HAP-1 (cell line): ENCODE data around the gene LCA5.
A peak's percentile ranks its signal among the peaks of the same experiment; 100 is the strongest.

ENCODE experiments used
- DNase-seq, 2 experiments: peaks; one replicate each; pipeline ENCODE4 v3.0.0-alpha.2; 2016 to 2020; ENCODE audit warnings: low spot score in 2 of 2
- H3K27me3 ChIP-seq: fragments of 250-450 bp; sonication (Bioruptor Pico); 2 replicates; pipeline ENCODE4 v1.5.1; 2020; ENCODE audit warnings: low read depth, mild to moderate bottlenecking, moderate library complexity
- H3K36me3 ChIP-seq: fragments of 250-450 bp; sonication (Bioruptor Pico); replicated peaks from 2 replicates; pipeline ENCODE4 v1.5.1; 2020; ENCODE audit warnings: mild to moderate bottlenecking
- H3K4me1 ChIP-seq: fragments of 250-450 bp; sonication (Bioruptor Pico); 2 replicates; pipeline ENCODE4 v1.5.1; 2020; ENCODE audit warnings: mild to moderate bottlenecking
- H3K4me3 ChIP-seq: fragments of 250-450 bp; sonication (Bioruptor Pico); 2 replicates; pipeline ENCODE4 v1.5.1; 2020; ENCODE audit warnings: mild to moderate bottlenecking, moderate library complexity
- H3K9me3 ChIP-seq: fragments of 250-450 bp; sonication (Bioruptor Pico); 2 replicates; pipeline ENCODE4 v1.5.1; 2020; ENCODE audit warnings: mild to moderate bottlenecking, moderate library complexity
- in situ Hi-C: fragments of 300-500 bp; cut with MboI; formaldehyde crosslinking; loops from 3 replicates; pipeline ENCODE4 v1.14.3; 2020; ENCODE audit warnings: low sequenced_read_pairs, inconsistent platforms, mixed read lengths

Gene LCA5

DNA sequence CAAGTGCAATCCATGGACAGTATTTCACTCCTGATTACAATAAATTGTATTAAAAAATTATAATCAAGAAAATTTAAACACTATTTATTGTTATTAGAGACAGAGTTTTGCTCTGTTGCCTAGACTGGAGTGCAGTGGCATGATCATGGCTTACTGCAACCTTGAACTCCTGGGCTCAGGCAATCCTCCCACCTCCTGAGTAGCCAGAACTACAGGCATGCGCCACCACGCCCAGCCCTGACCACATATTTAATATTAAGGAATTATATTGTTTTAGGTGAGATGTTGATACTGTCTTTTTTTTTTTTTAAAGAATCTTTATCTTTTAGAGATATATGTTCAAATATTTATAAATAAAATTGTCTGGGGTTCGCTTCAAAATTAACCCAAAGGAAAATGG, 14.6 kb downstream of the LCA5 start:
- H3K9me3 ChIP-seq: no peaks in the 10 kb centered on the region
- in situ Hi-C loops: no loop called here
- H3K4me3 ChIP-seq: no peak overlapping the region
- H3K4me1 ChIP-seq: peaks cover 30% of the 10 kb centered on the region
- no peaks in the 10 kb centered on the region for H3K36me3 ChIP-seq
- no peaks in the 10 kb centered on the region for H3K27me3 ChIP-seq
- DNase-seq: no peak

DNA sequence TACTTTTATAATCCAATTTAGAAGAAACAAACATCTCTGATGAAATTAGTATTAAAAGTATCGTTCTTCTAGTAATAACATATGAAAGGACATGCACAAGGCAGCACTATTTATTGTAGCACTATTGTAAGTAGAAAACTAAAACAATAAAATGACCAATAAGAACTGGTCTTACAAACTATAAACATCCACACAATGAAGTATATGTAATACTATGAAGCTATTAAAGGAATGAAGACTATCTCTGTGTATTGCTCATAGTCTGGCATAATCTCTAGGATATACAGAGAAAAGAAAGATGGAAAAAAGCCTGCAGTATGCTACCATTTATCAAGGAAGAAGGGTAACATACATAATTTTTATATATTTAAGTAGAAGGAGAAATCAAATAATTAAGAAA, 16.7 kb downstream of the LCA5 start:
- peaks cover 28% of the 10 kb centered on the region for H3K4me1 ChIP-seq
- no peaks in the 10 kb centered on the region for H3K36me3 ChIP-seq
- H3K9me3 ChIP-seq: no peaks in the 10 kb centered on the region
- DNase-seq: no peak
- H3K4me3 ChIP-seq: no peak overlapping the region
- in situ Hi-C loops: no loop called here
- H3K27me3 ChIP-seq: no peaks in the 10 kb centered on the region

DNA sequence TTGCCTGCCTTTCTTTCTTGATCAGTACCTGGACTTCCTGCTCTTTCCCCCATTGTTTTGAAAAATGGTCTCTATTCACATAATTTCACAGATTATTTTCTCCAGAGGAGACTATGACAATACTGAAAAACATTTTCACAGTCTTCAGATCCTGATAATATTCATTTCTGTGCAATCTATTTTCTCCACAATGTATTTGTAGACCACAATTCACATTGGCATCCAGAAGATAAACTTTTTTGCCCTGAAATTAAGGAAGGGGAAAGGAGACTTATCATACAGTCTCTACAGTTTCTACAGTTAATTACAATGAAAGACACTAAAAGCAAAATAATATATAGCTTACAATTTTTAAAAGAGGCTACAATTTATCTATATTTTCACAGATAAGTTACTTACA, 18.4 kb downstream of the LCA5 start:
- no peak for DNase-seq
- H3K36me3 ChIP-seq: no peaks in the 10 kb centered on the region; the same call in 1 of the 2 replicates
- H3K9me3 ChIP-seq: no peaks in the 10 kb centered on the region
- in situ Hi-C loops: no loop called here
- no peaks in the 10 kb centered on the region for H3K27me3 ChIP-seq
- peaks cover 19% of the 10 kb centered on the region for H3K4me1 ChIP-seq
- H3K4me3 ChIP-seq: no peak overlapping the region

DNA sequence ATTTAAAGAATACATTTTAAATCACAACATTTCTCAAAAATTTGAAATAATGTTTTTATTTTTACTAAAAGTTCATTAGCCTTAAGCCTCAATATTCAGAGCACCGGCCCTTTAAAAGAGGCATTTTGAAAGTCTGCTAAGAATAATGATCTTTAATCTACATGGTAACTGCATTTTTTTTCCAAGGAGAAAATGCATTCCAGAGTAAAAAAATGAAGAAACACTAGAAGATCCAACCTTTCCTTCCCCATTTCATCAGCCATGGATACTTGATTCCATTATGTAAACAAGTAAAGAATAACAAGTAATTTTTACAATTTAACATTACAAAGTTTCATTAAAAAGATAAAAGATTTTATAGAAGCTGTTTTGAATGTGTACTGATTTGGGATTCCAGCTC, 21.8 kb downstream of the LCA5 start:
- Histone ChIP-seq H3K27me3 (no peaks in the 10 kb centered on the region), H3K9me3 (no peaks in the 10 kb centered on the region), H3K4me1 (0 out of 2 replicates have a peak, but pooled peaks cover 9% of the 10 kb centered on the region), H3K36me3 (no peaks in the 10 kb centered on the region; the same call in 1 of the 2 replicates), H3K4me3 (no peak overlapping the region)
- peak in 1 of 2 experiments; percentile 55 for DNase-seq
- in situ Hi-C loops: no loop called here

DNA sequence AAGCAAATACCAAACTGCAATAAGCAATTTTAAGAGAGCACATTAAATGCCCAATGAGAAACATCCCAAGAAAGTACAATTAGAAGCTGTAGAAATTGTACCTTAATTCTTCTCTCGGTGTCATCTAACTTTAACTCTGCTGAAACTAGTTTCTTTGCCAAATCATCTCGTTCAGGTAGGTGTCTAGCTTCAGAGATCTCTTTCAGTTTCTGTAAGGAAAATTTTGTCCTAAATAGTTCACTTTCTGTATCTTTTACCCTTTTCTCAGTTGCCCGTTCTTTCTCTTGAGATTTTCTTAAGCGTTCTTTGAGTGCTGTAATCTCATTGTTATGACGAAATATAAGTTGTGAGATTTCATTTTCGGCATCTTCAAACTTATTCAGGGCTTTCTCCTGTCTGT, 24.1 kb downstream of the LCA5 start:
- no peak overlapping the region for H3K4me3 ChIP-seq
- no peaks in the 10 kb centered on the region for H3K9me3 ChIP-seq
- no peak for DNase-seq
- 0 out of 2 replicates have a peak, but pooled peaks cover 9% of the 10 kb centered on the region for H3K4me1 ChIP-seq
- H3K36me3 ChIP-seq: no peaks in the 10 kb centered on the region; the same call in 1 of the 2 replicates
- in situ Hi-C loops: no loop called here
- no peaks in the 10 kb centered on the region for H3K27me3 ChIP-seq

DNA sequence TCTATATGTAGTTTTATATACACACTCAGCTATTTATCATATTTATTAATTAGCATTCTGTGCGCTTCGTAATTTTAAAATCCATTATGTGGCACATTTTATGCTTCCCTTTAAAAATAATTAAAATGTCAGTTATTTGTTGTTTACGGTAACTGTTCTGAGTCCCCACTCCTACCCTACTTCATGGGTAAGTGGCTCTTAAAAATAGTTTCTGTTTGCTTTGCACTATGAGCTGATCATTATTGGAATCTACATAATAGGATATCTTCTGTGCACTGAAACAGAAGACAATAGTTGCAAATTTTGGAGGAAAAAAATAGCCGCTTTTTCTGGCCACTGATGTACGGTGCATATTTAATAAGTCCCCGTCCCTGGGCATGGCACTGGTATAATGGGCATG, 25.2 kb downstream of the LCA5 start:
- H3K9me3 ChIP-seq: no peaks in the 10 kb centered on the region
- in situ Hi-C loops: no loop called here

DNA sequence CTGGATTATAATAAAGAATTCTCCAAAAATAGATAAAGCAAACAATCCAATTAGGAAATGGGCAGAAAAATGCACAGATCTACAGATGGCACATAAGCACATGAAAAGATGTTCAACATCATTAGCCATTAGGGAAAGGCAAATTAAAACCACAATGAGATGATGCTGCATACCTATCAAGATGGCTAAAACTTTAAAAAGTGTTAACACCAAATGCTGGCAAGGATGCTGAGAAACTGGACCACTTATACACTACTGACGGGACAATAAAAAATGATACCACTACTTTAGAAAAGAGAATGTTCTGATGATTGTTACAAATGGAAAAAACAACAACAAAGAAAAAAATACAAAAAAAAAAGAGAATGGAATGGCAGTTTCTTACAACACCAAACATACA, 26.5 kb downstream of the LCA5 start:
- Histone ChIP-seq H3K9me3 (no peaks in the 10 kb centered on the region), H3K36me3 (no peaks in the 10 kb centered on the region; the same call in 1 of the 2 replicates), H3K27me3 (no peaks in the 10 kb centered on the region), H3K4me3 (no peak overlapping the region), H3K4me1 (0 out of 2 replicates have a peak, but pooled peaks cover 4% of the 10 kb centered on the region)
- in situ Hi-C loops: no loop called here
- no peak for DNase-seq

More for the DNA sequence above, 25.2 kb downstream of the LCA5 start:
- no peaks in the 10 kb centered on the region for H3K27me3 ChIP-seq
- H3K36me3 ChIP-seq: no peaks in the 10 kb centered on the region; the same call in 1 of the 2 replicates
- H3K4me3 ChIP-seq: no peak overlapping the region
- DNase-seq: no peak
- H3K4me1 ChIP-seq: 0 out of 2 replicates have a peak, but pooled peaks cover 9% of the 10 kb centered on the region

DNA sequence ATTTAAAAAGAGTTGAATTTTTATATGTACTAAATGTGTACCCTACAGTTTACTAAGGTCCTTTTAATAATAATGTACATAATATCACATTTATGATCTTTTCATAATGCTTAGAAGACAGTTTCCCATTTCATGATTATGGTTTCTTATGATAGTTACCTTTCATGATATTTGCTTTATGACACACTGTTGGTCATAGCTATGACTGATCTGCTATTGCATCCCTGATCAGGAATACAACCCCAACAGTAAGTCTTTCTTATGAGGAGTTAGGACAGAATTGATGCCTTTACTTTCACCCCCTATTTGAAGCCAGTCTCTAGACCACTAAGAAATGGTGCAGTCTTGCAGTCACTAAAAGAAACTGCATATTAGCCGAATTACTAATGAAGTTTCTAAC, 31.0 kb downstream of the LCA5 start:
- H3K27me3 ChIP-seq: no peaks in the 10 kb centered on the region
- H3K9me3 ChIP-seq: no peaks in the 10 kb centered on the region
- no peaks in the 10 kb centered on the region for H3K36me3 ChIP-seq
- no peaks in the 10 kb centered on the region for H3K4me1 ChIP-seq
- in situ Hi-C loops: no loop called here
- no peak overlapping the region for H3K4me3 ChIP-seq
- no peak for DNase-seq

DNA sequence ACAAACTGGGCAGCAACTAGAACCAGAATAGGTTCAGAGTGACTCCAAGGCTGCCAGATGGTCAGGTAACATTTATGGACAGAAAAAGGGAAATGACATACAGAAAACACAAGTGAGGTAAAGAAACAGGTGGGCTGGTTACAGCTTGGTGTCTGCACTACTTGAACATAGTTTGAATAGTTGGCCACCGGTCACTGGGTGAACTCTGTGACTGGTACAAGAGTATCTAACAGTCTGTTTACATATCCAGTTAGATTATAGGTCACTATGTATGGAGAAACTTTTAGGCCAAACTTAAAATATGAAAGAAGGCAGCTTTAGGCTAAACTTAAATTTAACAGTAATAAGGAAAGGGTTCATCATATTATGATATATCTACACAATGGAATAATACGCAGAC, 32.9 kb downstream of the LCA5 start:
- H3K9me3 ChIP-seq: no peaks in the 10 kb centered on the region
- no peak for DNase-seq
- H3K27me3 ChIP-seq: no peaks in the 10 kb centered on the region
- H3K36me3 ChIP-seq: no peaks in the 10 kb centered on the region
- H3K4me3 ChIP-seq: no peak overlapping the region
- no peaks in the 10 kb centered on the region for H3K4me1 ChIP-seq
- in situ Hi-C loops: no loop called here

DNA sequence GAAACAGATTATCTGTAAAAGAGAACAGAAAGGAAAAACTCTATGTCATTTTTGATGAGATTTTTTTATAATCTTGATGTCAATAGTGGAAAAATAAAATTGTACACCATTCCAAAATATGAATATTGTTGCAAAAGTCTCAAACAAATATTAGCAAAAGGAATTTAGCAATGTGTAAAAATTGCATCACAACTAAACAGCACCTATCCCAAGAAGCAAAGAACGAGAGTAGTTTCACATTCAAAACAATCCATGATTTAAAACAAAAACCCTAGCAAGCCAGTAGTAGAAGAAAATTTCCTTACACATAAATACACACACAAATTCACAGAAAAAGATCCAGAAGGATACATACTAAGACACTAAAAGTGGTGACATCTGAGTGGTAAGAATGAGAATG, 38.4 kb downstream of the LCA5 start:
- H3K9me3 ChIP-seq: no peaks in the 10 kb centered on the region
- H3K27me3 ChIP-seq: no peaks in the 10 kb centered on the region
- in situ Hi-C loops: no loop called here
- no peak overlapping the region for H3K4me3 ChIP-seq
- no peak for DNase-seq
- H3K36me3 ChIP-seq: no peaks in the 10 kb centered on the region
- no peaks in the 10 kb centered on the region for H3K4me1 ChIP-seq

DNA sequence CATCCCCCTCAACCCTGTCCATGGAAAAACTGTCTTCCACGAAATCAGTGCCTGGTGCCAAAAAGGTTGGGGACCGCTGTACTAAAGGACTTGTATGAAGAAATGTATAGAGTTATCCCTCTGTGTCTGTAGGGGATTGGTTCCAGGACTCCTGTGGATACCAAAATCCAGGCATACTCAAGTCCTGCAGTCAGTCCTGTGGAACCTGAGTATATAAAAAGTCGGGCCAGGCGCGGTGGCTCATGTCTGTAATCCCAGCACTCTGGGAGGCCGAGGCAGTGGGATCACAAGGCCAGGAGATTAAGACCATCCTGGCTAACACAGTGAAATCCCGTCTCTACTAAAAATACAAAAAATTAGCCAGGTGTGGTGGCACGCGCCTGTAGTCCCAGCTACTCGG, 42.0 kb downstream of the LCA5 start:
- DNase-seq: no peak
- Histone ChIP-seq H3K4me1 (no peaks in the 10 kb centered on the region), H3K36me3 (no peaks in the 10 kb centered on the region), H3K27me3 (no peaks in the 10 kb centered on the region), H3K4me3 (no peak overlapping the region), H3K9me3 (no peaks in the 10 kb centered on the region)
- in situ Hi-C loops: no loop called here

DNA sequence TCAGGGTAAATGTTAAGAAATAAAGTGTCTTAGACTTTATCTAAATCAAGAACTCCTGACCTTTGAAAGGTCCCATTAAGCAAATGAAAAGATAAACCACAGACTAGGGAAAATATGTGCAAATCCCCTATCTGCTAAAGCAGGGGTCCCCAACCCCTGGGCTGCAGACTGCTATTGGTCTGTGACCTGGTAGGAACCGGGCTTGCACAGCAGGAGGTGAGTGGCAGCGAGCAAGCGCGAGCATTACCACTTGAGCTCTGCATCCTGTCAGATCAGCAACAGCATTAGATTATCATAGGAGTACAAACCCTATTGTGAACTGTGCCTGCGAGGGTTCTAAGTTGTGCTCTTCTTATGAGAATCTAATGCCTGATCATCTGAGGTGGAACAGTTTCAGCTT, 42.4 kb downstream of the LCA5 start:
- H3K4me1 ChIP-seq: no peaks in the 10 kb centered on the region
- no peak overlapping the region for H3K4me3 ChIP-seq
- no peak for DNase-seq
- in situ Hi-C loops: no loop called here
- H3K9me3 ChIP-seq: no peaks in the 10 kb centered on the region
- H3K27me3 ChIP-seq: no peaks in the 10 kb centered on the region
- no peaks in the 10 kb centered on the region for H3K36me3 ChIP-seq

DNA sequence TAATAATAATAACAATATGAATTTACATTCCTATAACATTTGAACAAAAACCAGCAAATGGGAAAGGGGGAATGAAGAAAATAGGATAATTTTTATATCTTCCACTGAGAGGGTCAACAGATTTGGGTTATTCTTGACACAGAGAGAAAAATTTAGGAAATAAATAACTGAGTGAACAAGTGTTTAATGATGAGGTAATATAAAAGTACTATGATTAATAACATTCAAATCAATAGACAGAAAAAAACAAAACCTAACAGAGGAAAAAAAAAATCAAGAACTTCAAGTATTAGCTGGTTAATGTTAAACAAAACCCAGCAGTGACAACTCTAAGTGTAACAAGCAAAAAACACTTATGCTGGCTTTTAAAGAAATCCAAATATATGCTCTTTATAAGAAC, 66.5 kb downstream of the LCA5 start:
- Histone ChIP-seq H3K9me3 (no peaks in the 10 kb centered on the region), H3K4me3 (no peak overlapping the region), H3K36me3 (no peaks in the 10 kb centered on the region), H3K27me3 (no peaks in the 10 kb centered on the region), H3K4me1 (no peaks in the 10 kb centered on the region)
- in situ Hi-C loops: no loop called here
- DNase-seq: no peak

DNA sequence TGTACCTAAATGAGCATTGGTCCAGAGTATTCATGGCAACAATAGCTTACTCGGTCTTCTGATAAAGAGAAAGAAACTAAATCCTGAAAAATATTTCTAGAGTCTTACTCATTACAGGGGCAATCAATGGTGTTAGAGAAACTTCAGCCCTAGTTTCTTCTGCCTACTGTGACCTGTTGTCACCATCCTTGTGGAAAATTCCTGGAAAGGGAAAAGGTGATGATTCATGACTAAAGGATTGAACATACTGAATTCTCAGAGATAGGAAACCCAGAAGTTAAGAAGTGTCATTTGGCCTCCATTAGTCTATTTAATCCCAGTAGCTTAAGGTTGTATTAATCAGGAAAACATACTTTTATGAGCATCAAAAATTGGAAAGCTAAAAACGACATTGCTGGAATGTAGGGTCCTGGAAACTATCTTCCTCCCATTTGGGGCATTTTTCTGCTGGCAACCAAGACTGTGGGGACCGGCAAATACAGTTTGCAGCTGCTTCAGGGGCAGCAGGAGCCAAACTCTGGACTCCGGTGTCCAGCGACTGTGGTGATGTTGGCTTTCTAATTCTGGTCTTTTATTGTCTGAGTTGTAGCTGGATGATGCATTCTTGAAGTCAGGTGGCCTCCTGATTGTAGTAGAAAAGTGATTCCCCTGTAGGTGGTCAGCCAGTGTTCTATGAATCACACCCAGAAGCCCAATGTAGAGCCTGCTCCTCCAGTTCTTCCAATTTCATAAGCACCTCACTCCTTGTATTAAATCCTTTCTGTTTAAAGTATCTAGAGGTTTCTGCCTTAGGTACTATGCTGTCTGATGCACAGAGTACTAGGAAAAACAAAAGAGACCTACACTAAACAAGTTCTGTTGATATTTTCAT, 67.6 kb downstream of the LCA5 start:
- no peaks in the 10 kb centered on the region for H3K36me3 ChIP-seq
- in situ Hi-C loops: no loop called here
- no peaks in the 10 kb centered on the region for H3K4me1 ChIP-seq
- no peak overlapping the region for H3K4me3 ChIP-seq
- H3K27me3 ChIP-seq: no peaks in the 10 kb centered on the region; the same call in 1 of the 2 replicates
- no peaks in the 10 kb centered on the region for H3K9me3 ChIP-seq
- no peak for DNase-seq
